HUES64 (cell line): ENCODE measurements around the gene ZNF236.

ENCODE experiments used
- H3K27ac ChIP-seq: 2 replicates; pipeline ENCODE4 v1.7.0; 2013; ENCODE audit warnings: low read depth, low read length, inconsistent platforms
- H3K27me3 ChIP-seq: 2 replicates; pipeline ENCODE4 v1.6.1; 2013; ENCODE audit warnings: mild to moderate bottlenecking, low read length; ENCODE audit not compliant: insufficient read depth
- H3K36me3 ChIP-seq: 2 replicates; pipeline ENCODE4 v1.6.1; 2013; ENCODE audit warnings: mild to moderate bottlenecking, low read length; ENCODE audit not compliant: insufficient read depth
- H3K4me1 ChIP-seq: 2 replicates; pipeline ENCODE4 v1.6.1; 2013; ENCODE audit warnings: mild to moderate bottlenecking, low read length, moderate library complexity; ENCODE audit not compliant: insufficient read depth
- H3K4me3 ChIP-seq: 2 replicates; pipeline ENCODE4 v1.5.1; 2013; ENCODE audit warnings: mild to moderate bottlenecking, low read length, moderate library complexity
- H3K9ac ChIP-seq: 2 replicates; pipeline ENCODE4 v1.6.1; 2013; ENCODE audit warnings: mild to moderate bottlenecking, low read depth, low read length
- H3K9me3 ChIP-seq: 2 replicates; pipeline ENCODE4 v1.6.1; 2013; ENCODE audit warnings: low read depth, low read length; ENCODE audit not compliant: insufficient read depth
- WGBS: fragments of 150-250, 120-280 bp; methylation state at CpG from one replicate; pipeline ENCODE4 v1.1.7; 2013; ENCODE audit warnings: missing lambda C conversion rate; 5-methylcytosine and 5-hydroxymethylcytosine counted together

The ZNF236 gene

GRCh38 chr18:76991021-76991688 lies 168.8 kb downstream of the ZNF236 start:
- Histone ChIP-seq H3K27me3 (no peaks in the 10 kb centered on the region), H3K9ac (no peak overlapping the region), H3K4me3 (no peak overlapping the region), H3K9me3 (no peaks in the 10 kb centered on the region), H3K4me1 (peaks cover 8% of the 10 kb centered on the region), H3K36me3 (no peaks in the 10 kb centered on the region), H3K27ac (no peak overlapping the region)
- 89% methylated on average over 20 of the region's 20 CpGs for whole genome bisulfite sequencing

GRCh38 chr18:76992226-76993084 lies 170.1 kb downstream of the ZNF236 start:
- Histone ChIP-seq H3K27me3 (no peaks in the 10 kb centered on the region), H3K36me3 (no peaks in the 10 kb centered on the region), H3K9ac (no peak overlapping the region), H3K4me1 (peaks cover 11% of the 10 kb centered on the region), H3K9me3 (no peaks in the 10 kb centered on the region), H3K4me3 (no peak overlapping the region), H3K27ac (no peak overlapping the region)
- WGBS = 70% methylated on average over 17 of the region's 17 CpGs

GRCh38 chr18:76993085-76993382 lies 170.7 kb downstream of the ZNF236 start:
- Histone ChIP-seq H3K4me1 (peaks cover 11% of the 10 kb centered on the region), H3K9ac (no peak overlapping the region), H3K9me3 (no peaks in the 10 kb centered on the region), H3K27ac (no peak overlapping the region), H3K4me3 (no peak overlapping the region), H3K36me3 (no peaks in the 10 kb centered on the region), H3K27me3 (no peaks in the 10 kb centered on the region)
- 93% methylated on average over 6 of the region's 6 CpGs for WGBS

GRCh38 chr18:76993573-76993972 lies 171.2 kb downstream of the ZNF236 start:
- peaks cover 11% of the 10 kb centered on the region for H3K4me1 ChIP-seq
- no peak overlapping the region for H3K4me3 ChIP-seq
- H3K9me3 ChIP-seq = no peaks in the 10 kb centered on the region
- no peaks in the 10 kb centered on the region for H3K27me3 ChIP-seq
- H3K27ac ChIP-seq = no peak overlapping the region
- H3K36me3 ChIP-seq = no peaks in the 10 kb centered on the region
- WGBS = 97% methylated on average over 11 of the region's 11 CpGs
- no peak overlapping the region for H3K9ac ChIP-seq

- H3K27ac ChIP-seq = no peak overlapping the region
- no peak overlapping the region for H3K9ac ChIP-seq
Observed at GRCh38 chr18:76994086-76994654, 171.8 kb downstream of the ZNF236 start.

GRCh38 chr18:76995896-76996295 lies 173.5 kb downstream of the ZNF236 start:
- Histone ChIP-seq H3K4me1 (peaks cover 11% of the 10 kb centered on the region), H3K9me3 (no peaks in the 10 kb centered on the region), H3K36me3 (no peaks in the 10 kb centered on the region), H3K4me3 (no peak overlapping the region), H3K27me3 (no peaks in the 10 kb centered on the region), H3K27ac (no peak overlapping the region), H3K9ac (no peak overlapping the region)
- WGBS = 54% methylated on average over 6 of the region's 7 CpGs

More at GRCh38 chr18:76994086-76994654, 171.8 kb downstream of the ZNF236 start:
- Histone ChIP-seq H3K4me3 (no peak overlapping the region), H3K4me1 (peaks cover 11% of the 10 kb centered on the region), H3K27me3 (no peaks in the 10 kb centered on the region), H3K9me3 (no peaks in the 10 kb centered on the region), H3K36me3 (no peaks in the 10 kb centered on the region)
- 90% methylated on average over 8 of the region's 8 CpGs for WGBS

- Histone ChIP-seq H3K27me3 (no peaks in the 10 kb centered on the region), H3K4me1 (peaks cover 11% of the 10 kb centered on the region), H3K9ac (no peak overlapping the region), H3K27ac (no peak overlapping the region), H3K4me3 (no peak overlapping the region), H3K36me3 (no peaks in the 10 kb centered on the region), H3K9me3 (no peaks in the 10 kb centered on the region)
- WGBS = 89% methylated on average over 3 of the region's 7 CpGs
Observed at GRCh38 chr18:76996429-76996828, 174.1 kb downstream of the ZNF236 start.

GRCh38 chr18:76997951-76998808 lies 175.8 kb downstream of the ZNF236 start:
- Histone ChIP-seq H3K9ac (no peak overlapping the region), H3K36me3 (no peaks in the 10 kb centered on the region), H3K4me3 (no peak overlapping the region), H3K4me1 (peaks cover 11% of the 10 kb centered on the region), H3K27ac (no peak overlapping the region), H3K27me3 (no peaks in the 10 kb centered on the region), H3K9me3 (no peaks in the 10 kb centered on the region)
- 89% methylated on average over 35 of the region's 38 CpGs for WGBS

- H3K9me3 ChIP-seq = no peaks in the 10 kb centered on the region
- no peak overlapping the region for H3K27ac ChIP-seq
- no peak overlapping the region for H3K4me3 ChIP-seq
- no peaks in the 10 kb centered on the region for H3K27me3 ChIP-seq
- H3K4me1 ChIP-seq = peaks cover 11% of the 10 kb centered on the region
- H3K9ac ChIP-seq = no peak overlapping the region
- WGBS = 89% methylated on average over 13 of the region's 13 CpGs
- no peaks in the 10 kb centered on the region for H3K36me3 ChIP-seq
Observed at GRCh38 chr18:76999077-76999476, 176.7 kb downstream of the ZNF236 start.

- Histone ChIP-seq H3K9ac (no peak overlapping the region), H3K27me3 (no peaks in the 10 kb centered on the region), H3K27ac (no peak overlapping the region), H3K4me3 (no peak overlapping the region), H3K9me3 (no peaks in the 10 kb centered on the region), H3K4me1 (peaks cover 9% of the 10 kb centered on the region), H3K36me3 (no peaks in the 10 kb centered on the region)
- 42% methylated on average over 11 of the region's 11 CpGs for WGBS
Observed at GRCh38 chr18:77000527-77000926, 178.2 kb downstream of the ZNF236 start.

GRCh38 chr18:77001041-77001440 lies 178.7 kb downstream of the ZNF236 start:
- Histone ChIP-seq H3K4me3 (no peak overlapping the region), H3K27ac (no peak overlapping the region), H3K36me3 (no peaks in the 10 kb centered on the region), H3K9me3 (no peaks in the 10 kb centered on the region), H3K4me1 (peaks cover 4% of the 10 kb centered on the region), H3K9ac (no peak overlapping the region), H3K27me3 (no peaks in the 10 kb centered on the region)
- 92% methylated on average over 19 of the region's 19 CpGs for WGBS
